ENCODE results near the gene IRF9. TPM values are rescaled to one million over a fixed set of nuclear protein-coding genes. Genes with fewer than 3 reads are reported as not detected.

The IRF9 gene
- total RNA-seq, 1 donor from 2014 or later = 264 TPM

DNA sequence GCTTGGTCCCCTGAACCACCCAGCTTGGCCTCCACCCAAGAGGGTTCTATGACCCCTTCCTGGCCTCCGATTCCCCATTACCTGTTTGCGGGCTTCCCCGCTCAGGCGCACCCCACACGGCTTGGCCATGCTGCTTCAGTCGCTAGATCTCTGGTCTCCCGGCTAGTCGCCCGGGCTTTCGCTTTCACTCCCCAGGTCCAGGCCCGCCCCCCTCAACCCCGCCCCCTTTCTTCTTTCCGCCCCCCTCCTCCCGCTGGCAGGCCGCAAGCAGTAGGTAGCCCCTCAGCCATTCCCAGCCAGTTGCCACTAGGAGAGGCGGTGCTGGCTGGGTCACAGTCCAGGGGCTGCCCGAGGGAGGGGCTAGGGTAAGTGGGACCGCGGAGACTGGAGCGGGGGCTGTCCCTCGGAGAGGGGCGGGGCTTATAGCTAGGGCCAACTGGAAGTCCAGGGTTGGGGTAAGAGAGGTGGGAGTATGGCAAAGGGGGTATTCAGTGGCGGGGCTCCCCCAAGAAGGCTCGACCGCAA, 14.6 kb upstream of the IRF9 start, which contains the start of gene PSME2:
PSME2 (minus strand) TSS at position 158 of the 525 bp plus-strand sequence; CDS start at position 129, 29 bp downstream.
- intact Hi-C loops (cut with micrococcal nuclease) = loop anchor here (1.0 to 5.0 kb wide), 3 partner anchors 65 to 679 kb away; partner anchors contain the start of genes DHRS1, NGDN and NOP9

DNA sequence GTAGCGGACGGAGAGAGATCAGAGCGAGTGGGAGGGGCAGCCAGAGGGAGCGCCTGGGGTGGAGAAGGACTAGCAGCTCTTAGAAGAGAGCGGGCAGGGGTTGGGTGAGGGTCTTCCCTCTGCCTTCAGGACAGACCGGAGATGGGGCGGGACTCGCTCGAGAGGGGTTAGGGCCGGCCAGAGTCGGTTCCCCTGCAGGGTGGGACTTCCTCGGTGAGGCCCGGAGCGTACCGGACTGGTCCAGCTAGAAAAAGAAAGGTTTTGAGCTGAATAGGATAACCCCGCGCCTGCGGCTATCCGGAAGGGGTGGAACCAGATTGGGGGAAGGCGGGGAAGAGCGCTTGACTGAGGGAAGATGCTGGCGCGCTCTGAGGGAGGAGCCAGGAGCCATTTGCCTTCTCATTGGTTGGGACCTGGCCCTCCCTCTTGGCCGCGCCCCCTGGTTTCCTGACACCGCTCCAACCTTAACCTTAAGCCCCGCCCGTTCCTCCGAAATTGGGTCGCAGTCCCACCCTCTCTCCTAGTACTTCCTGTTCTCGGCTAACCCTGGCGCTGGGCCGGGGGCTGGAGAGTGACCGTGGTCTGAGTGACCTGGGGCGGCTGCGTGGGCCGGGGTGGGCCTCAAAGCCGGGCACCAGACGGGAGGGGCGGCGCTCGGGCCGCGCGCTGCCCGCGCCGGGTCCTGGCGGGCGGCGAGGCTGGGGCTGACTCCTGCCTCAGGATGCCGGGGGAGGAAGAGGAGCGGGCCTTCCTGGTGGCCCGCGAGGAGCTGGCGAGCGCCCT, 13.9 kb upstream of the IRF9 start, which contains the start of gene RNF31:
RNF31 (plus strand) TSS at position 521 of the 783 bp plus-strand sequence; CDS start at position 722, 201 bp downstream.
- intact Hi-C loops (cut with micrococcal nuclease) = loop anchor here (1.0 to 5.0 kb wide), 9 partner anchors 11 to 680 kb away; partner anchors contain the start of genes CHMP4A, DCAF11, DHRS1 and IPO4

DNA sequence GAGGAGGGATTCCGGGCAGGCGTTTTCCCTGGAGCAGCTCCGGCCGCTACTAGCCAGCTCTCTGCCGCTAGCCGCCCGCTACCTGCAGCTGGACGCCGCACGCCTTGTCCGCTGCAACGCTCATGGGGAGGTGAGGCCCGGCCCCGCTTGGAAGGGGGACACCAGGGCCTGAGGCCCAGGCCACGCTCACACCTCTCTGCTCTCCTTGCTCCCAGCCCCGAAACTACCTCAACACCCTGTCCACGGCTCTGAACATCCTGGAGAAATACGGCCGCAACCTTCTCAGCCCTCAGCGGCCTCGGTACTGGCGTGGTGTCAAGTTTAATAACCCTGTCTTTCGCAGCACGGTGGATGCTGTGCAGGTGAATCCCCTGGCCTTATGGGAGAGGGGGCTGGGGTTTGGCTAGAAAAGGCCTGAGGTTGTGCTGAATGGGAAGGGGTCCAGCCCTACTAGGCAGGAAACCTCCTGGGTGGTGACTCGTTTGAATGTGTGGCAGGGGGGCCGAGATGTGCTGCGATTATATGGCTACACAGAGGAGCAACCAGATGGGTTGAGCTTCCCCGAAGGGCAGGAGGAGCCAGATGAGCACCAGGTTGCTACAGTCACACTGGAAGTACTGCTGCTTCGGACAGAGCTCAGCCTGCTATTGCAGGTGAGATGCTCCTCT, 13.2 kb upstream of the IRF9 start:
- intact Hi-C loops (cut with micrococcal nuclease) = loop anchor here (1.0 to 5.0 kb wide), 8 partner anchors 12 to 681 kb away; partner anchors contain the start of genes CHMP4A, DCAF11, DHRS1 and IPO4

DNA sequence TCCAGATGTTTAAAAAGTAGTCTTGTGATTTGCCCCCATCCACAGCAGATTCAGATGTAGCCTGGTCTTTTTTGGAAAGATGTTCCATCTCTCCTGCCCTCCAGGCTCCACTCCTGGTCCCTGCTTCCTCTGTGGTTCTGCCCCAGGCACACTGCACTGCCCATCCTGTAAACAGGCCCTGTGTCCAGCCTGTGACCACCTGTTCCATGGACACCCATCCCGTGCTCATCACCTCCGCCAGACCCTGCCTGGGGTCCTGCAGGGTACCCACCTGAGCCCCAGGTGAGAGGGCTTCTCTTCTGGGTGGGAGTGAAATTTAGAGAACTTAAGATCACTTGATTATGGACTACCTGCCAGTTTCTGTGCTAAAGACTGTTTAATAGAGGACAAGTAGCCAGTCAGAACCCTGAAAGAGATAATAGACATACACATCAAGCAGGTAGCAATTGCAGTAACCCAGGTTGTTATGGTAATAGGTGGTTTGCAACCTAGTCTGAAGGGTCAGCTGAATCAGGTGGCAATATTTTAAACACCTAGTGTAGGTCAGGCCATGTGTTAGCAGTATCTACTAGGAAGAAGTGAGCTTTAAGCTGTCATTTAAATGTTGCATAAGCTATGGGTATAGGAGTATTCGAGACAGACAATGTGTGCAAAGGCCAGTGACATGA, 11.6 kb upstream of the IRF9 start:
- intact Hi-C loops (cut with micrococcal nuclease) = loop anchor here (5.0 kb wide), 2 partner anchors 148 to 682 kb away; partner anchors contain the start of genes DHRS1, NGDN and NOP9

DNA sequence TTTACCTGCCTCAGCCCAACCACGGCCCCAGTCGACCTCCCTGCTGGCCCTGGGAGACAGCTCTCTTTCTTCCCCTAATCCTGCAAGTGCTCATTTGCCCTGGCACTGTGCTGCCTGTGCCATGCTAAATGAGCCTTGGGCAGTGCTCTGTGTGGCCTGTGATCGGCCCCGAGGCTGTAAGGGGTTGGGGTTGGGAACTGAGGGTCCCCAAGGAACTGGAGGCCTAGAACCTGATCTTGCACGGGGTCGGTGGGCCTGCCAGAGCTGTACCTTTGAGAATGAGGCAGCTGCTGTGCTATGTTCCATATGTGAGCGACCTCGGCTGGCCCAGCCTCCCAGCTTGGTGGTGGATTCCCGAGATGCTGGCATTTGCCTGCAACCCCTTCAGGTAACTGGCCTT, 11.0 kb upstream of the IRF9 start:
- intact Hi-C loops (cut with micrococcal nuclease) = no loop called here

DNA sequence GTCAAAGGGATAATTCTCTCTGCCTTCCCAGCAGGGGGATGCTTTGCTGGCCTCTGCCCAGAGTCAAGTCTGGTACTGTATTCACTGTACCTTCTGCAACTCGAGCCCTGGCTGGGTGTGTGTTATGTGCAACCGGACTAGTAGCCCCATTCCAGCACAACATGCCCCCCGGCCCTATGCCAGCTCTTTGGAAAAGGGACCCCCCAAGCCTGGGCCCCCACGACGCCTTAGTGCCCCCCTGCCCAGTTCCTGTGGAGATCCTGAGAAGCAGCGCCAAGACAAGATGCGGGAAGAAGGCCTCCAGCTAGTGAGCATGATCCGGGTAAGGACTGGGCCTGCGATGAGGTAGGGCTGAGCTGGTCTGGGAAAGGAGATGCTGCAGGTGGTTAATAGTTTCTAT, 10.5 kb upstream of the IRF9 start:
- intact Hi-C loops (cut with micrococcal nuclease) = no loop called here

DNA sequence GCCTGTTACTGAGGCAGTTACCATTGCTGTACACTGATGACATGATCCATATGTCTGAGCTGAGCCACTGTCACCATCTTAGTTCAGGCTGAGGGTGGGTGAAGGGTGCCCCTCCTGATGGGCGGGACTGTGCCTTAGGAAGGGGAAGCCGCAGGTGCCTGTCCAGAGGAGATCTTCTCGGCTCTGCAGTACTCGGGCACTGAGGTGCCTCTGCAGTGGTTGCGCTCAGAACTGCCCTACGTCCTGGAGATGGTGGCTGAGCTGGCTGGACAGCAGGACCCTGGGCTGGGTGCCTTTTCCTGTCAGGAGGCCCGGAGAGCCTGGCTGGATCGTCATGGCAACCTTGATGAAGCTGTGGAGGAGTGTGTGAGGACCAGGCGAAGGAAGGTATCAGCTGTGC, 10.1 kb upstream of the IRF9 start:
- intact Hi-C loops (cut with micrococcal nuclease) = no loop called here

DNA sequence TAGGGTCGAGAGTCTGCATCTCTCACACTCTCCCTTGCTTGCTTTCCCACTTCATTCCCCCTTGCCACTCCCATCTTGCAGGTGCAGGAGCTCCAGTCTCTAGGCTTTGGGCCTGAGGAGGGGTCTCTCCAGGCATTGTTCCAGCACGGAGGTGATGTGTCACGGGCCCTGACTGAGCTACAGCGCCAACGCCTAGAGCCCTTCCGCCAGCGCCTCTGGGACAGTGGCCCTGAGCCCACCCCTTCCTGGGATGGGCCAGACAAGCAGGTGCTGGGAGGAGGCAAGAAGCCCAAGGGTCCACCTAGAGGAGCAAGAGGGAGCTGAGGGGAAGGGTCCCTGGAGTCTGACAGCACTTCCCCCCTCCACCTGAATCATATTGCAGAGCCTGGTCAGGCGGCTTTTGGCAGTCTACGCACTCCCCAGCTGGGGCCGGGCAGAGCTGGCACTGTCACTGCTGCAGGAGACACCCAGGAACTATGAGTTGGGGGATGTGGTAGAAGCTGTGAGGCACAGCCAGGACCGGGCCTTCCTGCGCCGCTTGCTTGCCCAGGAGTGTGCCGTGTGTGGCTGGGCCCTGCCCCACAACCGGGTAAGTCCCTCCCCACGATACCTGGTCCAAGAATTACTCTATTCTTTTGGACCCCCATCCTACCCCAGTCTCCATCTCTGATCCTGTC, 9.5 kb upstream of the IRF9 start:
- intact Hi-C loops (cut with micrococcal nuclease) = no loop called here

DNA sequence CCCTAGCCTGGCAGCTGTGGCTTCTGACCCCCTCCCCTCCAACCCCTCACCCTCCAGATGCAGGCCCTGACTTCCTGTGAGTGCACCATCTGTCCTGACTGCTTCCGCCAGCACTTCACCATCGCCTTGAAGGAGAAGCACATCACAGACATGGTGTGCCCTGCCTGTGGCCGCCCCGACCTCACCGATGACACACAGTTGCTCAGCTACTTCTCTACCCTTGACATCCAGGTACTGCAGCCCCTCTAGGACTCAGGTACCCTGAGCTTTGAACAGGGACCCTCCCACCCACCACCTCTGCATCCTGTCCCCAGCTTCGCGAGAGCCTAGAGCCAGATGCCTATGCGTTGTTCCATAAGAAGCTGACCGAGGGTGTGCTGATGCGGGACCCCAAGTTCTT, 6.0 kb upstream of the IRF9 start:
- intact Hi-C loops (cut with micrococcal nuclease) = no loop called here

DNA sequence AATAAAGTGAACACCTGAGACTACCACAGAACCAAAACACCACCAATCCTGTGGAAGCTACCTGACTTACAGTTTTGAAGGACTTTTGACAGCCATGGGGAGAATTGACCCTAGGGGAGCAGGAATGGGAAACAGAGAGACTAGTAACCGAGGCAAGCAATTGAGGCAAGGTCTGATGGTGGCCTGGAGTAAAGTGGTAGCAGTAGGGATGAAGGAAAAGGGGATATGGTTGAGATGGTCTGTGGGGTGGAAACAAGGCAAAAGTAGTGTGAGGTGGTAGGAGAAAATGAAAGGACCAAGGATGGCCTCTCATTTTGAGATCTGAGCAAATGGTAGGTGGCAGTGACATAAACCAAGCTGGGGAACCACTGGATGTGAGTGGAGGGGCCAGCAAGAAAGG, 4.2 kb upstream of the IRF9 start:
- intact Hi-C loops (cut with micrococcal nuclease) = no loop called here

DNA sequence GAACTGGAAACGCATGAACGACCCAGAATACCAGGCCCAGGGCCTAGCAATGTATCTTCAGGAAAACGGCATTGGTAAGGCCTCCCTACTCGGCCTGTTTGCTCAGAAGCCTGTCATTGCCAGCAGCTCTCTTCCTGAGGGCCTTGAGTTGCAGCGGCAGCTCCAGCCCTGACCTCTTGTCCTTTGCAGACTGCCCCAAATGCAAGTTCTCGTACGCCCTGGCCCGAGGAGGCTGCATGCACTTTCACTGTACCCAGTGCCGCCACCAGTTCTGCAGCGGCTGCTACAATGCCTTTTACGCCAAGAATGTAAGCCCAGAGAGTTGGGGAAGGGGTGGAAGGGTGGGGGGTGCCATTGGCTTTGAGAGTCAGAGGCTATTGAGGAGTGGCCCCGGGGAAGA, 3.7 kb upstream of the IRF9 start:
- intact Hi-C loops (cut with micrococcal nuclease) = no loop called here

DNA sequence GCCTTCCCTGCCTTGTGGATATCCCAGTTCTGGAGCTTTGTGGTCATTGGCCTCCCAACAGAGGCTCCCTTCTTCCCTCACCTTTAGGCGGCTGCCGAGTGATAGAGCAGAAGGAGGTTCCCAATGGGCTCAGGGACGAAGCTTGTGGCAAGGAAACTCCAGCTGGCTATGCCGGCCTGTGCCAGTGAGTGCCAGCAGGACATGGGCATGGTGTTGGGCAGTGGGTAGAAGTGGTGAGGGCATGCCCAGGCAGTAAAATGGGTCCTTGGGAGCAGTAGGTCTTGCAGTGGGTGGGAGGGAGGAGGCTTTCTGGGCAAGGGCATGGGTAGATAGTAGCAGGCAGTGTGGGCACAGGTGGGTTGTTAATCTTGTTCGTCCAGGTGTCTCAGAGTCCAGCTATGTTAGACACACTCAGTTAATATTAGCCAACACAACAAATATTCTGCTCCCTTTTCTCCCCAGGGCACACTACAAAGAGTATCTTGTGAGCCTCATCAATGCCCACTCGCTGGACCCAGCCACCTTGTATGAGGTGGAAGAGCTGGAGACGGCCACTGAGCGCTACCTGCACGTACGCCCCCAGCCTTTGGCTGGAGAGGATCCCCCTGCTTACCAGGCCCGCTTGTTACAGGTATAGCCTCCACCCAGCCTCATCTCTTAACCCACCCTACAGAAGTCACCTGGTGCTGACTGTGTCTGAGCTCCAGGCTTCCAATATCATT, 1.1 kb upstream of the IRF9 start:
- intact Hi-C loops (cut with micrococcal nuclease) = loop anchor here (2.0 kb wide), 1 partner anchor 101 kb away; no protein-coding TSS in a partner anchor

DNA sequence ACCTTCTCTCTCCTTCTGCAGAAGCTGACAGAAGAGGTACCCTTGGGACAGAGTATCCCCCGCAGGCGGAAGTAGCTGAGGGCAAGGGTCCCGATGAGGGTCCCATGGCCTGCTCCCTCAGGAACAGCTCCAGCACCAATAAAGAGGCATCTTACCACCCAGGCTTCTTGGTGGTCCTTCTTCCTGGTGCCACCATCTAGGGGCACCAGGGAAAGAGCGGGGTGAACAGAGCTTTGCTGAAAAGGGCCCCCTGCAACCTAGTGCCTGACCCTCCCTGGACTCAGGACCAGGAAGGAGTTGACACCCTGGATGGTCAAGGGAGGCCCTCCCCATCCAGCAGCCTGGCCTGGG, 591 bp upstream of the IRF9 start:
- intact Hi-C loops (cut with micrococcal nuclease) = loop anchor here (2.0 kb wide), 1 partner anchor 102 kb away; no protein-coding TSS in a partner anchor

DNA sequence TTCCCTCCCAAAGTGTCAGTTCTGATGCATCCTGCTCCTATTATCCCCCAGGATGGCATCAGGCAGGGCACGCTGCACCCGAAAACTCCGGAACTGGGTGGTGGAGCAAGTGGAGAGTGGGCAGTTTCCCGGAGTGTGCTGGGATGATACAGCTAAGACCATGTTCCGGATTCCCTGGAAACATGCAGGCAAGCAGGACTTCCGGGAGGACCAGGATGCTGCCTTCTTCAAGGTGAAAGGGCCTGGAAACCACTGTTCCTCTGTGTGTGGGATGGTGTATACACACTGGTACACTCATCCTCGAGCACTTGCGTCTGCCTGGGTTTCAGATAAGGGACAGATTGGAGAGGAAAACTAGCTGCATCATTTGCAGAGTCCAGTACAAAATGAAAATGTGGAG, 1.0 kb downstream of the IRF9 start:
- intact Hi-C loops (cut with micrococcal nuclease) = no loop called here

DNA sequence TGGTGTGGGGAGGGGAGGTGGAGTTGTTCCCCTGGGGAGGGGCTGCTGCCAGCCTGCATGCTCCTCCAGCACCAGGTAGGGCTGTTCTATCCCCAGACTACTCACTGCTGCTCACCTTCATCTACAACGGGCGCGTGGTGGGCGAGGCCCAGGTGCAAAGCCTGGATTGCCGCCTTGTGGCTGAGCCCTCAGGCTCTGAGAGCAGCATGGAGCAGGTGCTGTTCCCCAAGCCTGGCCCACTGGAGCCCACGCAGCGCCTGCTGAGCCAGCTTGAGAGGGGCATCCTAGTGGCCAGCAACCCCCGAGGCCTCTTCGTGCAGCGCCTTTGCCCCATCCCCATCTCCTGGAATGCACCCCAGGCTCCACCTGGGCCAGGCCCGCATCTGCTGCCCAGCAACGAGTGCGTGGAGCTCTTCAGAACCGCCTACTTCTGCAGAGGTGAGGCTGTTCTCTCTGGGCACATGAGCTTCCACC, 3.5 kb downstream of the IRF9 start:
- intact Hi-C loops (cut with micrococcal nuclease) = no loop called here

DNA sequence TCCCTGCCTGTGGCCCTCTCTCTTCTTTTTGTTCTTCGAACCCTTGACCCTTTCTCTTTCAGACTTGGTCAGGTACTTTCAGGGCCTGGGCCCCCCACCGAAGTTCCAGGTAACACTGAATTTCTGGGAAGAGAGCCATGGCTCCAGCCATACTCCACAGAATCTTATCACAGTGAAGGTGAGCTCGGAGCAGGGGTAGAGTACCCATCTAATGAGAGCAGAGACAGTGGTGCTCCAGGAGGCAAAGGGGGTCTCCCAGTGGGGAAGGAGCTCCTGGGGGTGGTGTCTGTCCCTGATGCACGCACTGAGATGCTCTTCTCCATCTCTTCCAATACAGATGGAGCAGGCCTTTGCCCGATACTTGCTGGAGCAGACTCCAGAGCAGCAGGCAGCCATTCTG, 4.7 kb downstream of the IRF9 start:
- intact Hi-C loops (cut with micrococcal nuclease) = no loop called here

DNA sequence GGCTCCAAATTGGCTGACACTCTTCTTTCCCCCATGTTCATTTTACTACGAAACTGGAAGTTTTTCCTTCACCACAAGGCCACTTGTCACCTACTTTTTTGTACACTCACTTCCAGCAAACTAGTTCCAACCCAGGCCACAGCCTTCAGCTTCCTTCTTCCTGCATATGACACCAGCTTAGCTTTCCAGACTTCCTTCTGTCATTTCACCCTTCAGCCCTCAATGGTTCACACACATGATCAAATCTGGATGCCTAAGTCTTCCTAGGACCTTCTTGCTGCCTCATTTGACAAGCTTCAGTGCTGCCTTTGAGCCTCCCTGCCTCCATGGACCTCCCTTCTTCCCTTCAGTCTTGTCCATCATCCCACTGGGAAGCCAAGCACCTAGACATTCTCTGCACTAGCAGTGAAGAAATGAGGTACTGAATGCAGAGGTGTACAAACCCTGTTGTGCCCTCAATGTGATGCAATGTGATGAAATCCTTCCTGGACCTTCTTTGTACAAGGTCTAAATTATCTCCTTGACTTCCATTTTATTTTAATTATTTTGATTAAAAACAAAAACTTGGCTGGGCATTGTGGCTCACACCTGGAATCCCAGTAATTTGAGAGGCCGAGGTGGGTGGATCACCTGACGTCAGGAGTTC, 6.5 kb downstream of the IRF9 start:
- intact Hi-C loops (cut with micrococcal nuclease) = no loop called here

DNA sequence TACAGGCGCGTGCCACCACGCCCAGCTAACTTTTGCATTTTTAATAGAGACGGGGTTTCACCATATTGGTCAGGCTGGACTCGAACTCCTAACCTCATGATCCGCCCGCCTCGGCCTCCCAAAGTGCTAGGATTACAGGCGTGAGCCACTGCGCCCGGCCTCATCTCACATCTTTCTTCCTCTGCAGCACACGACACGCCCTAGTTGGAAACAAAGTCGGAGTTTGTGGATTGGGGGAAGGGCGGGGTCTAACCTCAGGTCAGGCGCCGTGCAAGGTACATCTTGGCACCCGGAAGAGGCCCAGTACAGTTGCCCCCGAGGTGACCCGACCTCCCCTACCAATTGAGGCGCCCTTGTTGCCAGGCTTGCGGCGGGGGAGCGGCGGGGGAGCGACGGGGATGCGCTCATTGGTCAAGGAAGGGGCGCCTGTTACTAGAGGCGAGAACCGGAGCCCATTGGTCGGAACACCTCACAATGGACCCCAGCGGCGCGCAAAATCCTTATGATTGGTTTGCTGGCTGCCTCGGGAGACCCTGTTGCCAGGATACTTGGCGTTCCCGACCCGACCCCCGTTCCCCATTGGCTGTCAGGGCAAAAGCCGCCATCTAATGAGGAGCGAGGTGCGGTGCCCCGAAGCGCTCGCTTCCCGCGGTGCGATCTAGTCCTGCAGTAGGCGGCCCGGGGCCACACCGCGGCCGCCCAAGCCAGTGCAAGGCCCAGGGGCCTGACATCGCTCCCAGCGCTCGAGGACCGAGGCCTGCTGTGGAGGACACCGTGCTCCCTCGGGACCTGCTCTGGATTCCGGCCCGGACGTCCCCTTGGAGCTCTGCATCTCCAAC, 10.6 kb downstream of the IRF9 start, which contains the start of gene REC8:
REC8 (plus strand) TSS at position 659 of the 839 bp plus-strand sequence. CDS start 473 bp downstream, outside the sequence.
- intact Hi-C loops (cut with micrococcal nuclease) = no loop called here
